H9 (cell line): Measurements from ENCODE around the gene FAT4. TPM values are rescaled to one million over a fixed set of nuclear protein-coding genes. Genes with fewer than 3 reads are reported as not detected.

Source experiments
- DNase-seq: peaks from one replicate; pipeline ENCODE4 v3.0.0-alpha.2; 2017
- H2AFZ ChIP-seq: one replicate; pipeline ENCODE4 v1.6.1; 2013; ENCODE audit warnings: mild to moderate bottlenecking, low read length, control low read depth, moderate library complexity
- H2AK5ac ChIP-seq: 2 replicates; pipeline ENCODE4 v1.6.1; 2013; ENCODE audit warnings: low read length, control low read depth, mixed read lengths; ENCODE audit not compliant: insufficient read length
- H2BK120ac ChIP-seq: one replicate; pipeline ENCODE4 v1.6.1; 2013; ENCODE audit warnings: low read depth, mild to moderate bottlenecking, low read length, control low read depth, inconsistent platforms; ENCODE audit not compliant: poor library complexity, severe bottlenecking
- H2BK12ac ChIP-seq: 2 replicates; pipeline ENCODE4 v1.6.1; 2013; ENCODE audit warnings: low read length, control low read depth, mixed read lengths, low read depth; ENCODE audit not compliant: insufficient read length
- H2BK15ac ChIP-seq: 2 replicates; pipeline ENCODE4 v1.6.1; 2013; ENCODE audit warnings: low read depth, low read length, control low read depth
- H2BK20ac ChIP-seq: one replicate; pipeline ENCODE4 v1.6.1; 2013; ENCODE audit warnings: low read depth, mild to moderate bottlenecking, low read length, control low read depth, inconsistent platforms; ENCODE audit not compliant: poor library complexity, severe bottlenecking
- H2BK5ac ChIP-seq: 2 replicates; pipeline ENCODE4 v1.6.1; 2013; ENCODE audit warnings: low read length, control low read depth, mixed read lengths; ENCODE audit not compliant: insufficient read length
- H3K14ac ChIP-seq: 2 replicates; pipeline ENCODE4 v1.6.1; 2013; ENCODE audit warnings: low read length, control low read depth; ENCODE audit not compliant: insufficient read depth
- H3K18ac ChIP-seq: 2 replicates; pipeline ENCODE4 v1.6.1; 2013; ENCODE audit warnings: low read depth, mild to moderate bottlenecking, mixed read lengths, low read length, control low read depth; ENCODE audit not compliant: insufficient read length
- H3K23ac ChIP-seq: 2 replicates; pipeline ENCODE4 v1.6.1; 2013; ENCODE audit warnings: low read length, control low read depth, mixed read lengths, low read depth; ENCODE audit not compliant: insufficient read length
- H3K23me2 ChIP-seq: 2 replicates; pipeline ENCODE4 v1.6.1; 2013; ENCODE audit warnings: low read depth, mild to moderate bottlenecking, mixed read lengths, low read length, control low read depth; ENCODE audit not compliant: insufficient read length, poor library complexity, severe bottlenecking
- H3K27ac ChIP-seq: 2 replicates; pipeline ENCODE4 v1.5.1; 2013; ENCODE audit warnings: low read length, control low read depth, mixed read lengths, low read depth; ENCODE audit not compliant: insufficient read length
- H3K27me3 ChIP-seq: 2 replicates; pipeline ENCODE4 v1.6.1; 2013; ENCODE audit warnings: low read length, control low read depth, inconsistent platforms; ENCODE audit not compliant: insufficient read depth
- H3K4ac ChIP-seq: 2 replicates; pipeline ENCODE4 v1.6.1; 2013; ENCODE audit warnings: low read depth, mild to moderate bottlenecking, control low read depth, inconsistent platforms, low read length, moderate library complexity
- H3K4me1 ChIP-seq: 2 replicates; pipeline ENCODE4 v1.6.1; 2013; ENCODE audit warnings: low read length, control low read depth, inconsistent platforms; ENCODE audit not compliant: insufficient read depth
- H3K4me2 ChIP-seq: 2 replicates; pipeline ENCODE4 v1.6.1; 2013; ENCODE audit warnings: low read length, control low read depth, mixed read lengths; ENCODE audit not compliant: insufficient read length, insufficient read depth
- H3K56ac ChIP-seq: 2 replicates; pipeline ENCODE4 v1.6.1; 2013; ENCODE audit warnings: low read depth, mild to moderate bottlenecking, mixed read lengths, low read length, control low read depth; ENCODE audit not compliant: insufficient read length
- H3K79me1 ChIP-seq: 2 replicates; pipeline ENCODE4 v1.6.1; 2013; ENCODE audit warnings: low read depth, mild to moderate bottlenecking, moderate library complexity, low read length, control low read depth, inconsistent platforms; ENCODE audit not compliant: insufficient read depth, poor library complexity, severe bottlenecking
- H3K79me2 ChIP-seq: 2 replicates; pipeline ENCODE4 v1.6.1; 2013; ENCODE audit warnings: low read length, control low read depth, inconsistent platforms; ENCODE audit not compliant: insufficient read depth
- H3K9ac ChIP-seq: 2 replicates; pipeline ENCODE4 v1.6.1; 2013; ENCODE audit warnings: low read length, control low read depth, mixed read lengths; ENCODE audit not compliant: insufficient read length; ENCODE audit errors: extremely low read depth
- H3K9me3 ChIP-seq: one replicate; pipeline ENCODE4 v1.6.1; 2013; ENCODE audit warnings: low read depth, low read length, inconsistent platforms; ENCODE audit not compliant: control insufficient read depth
- H3T11ph ChIP-seq: one replicate; pipeline ENCODE4 v1.6.1; 2013; ENCODE audit warnings: mild to moderate bottlenecking, low read length, control low read depth, inconsistent platforms
- H4K20me1 ChIP-seq: one replicate; pipeline ENCODE4 v1.6.1; 2013; ENCODE audit not compliant: control insufficient read depth, insufficient read length, insufficient read depth
- H4K5ac ChIP-seq: 2 replicates; pipeline ENCODE4 v1.6.1; 2013; ENCODE audit warnings: low read depth, mild to moderate bottlenecking, mixed read lengths, low read length, control low read depth; ENCODE audit not compliant: insufficient read length
- H4K8ac ChIP-seq: replicated peaks from 2 replicates; pipeline ENCODE4 v1.6.1; 2013; ENCODE audit warnings: low read length, control low read depth, mixed read lengths, low read depth; ENCODE audit not compliant: insufficient read length
- H4K91ac ChIP-seq: 2 replicates; pipeline ENCODE4 v1.6.1; 2013; ENCODE audit warnings: low read depth, mild to moderate bottlenecking, moderate library complexity, mixed read lengths, low read length, control low read depth; ENCODE audit not compliant: insufficient read length
- H3K27ac Mint-ChIP-seq, 3 experiments: 2 replicates in 2 of 3; 3 replicates in 1 of 3; pipeline ENCODE4 v1.8.0; 2020 to 2021; ENCODE audit warnings: mixed read lengths in 3 of 3, mild to moderate bottlenecking in 1 of 3, moderate library complexity in 1 of 3
- H3K27me3 Mint-ChIP-seq: 2 replicates; pipeline ENCODE4 v1.8.0; 2021; ENCODE audit warnings: low read depth, mild to moderate bottlenecking, moderate library complexity, mixed read lengths
- H3K36me3 Mint-ChIP-seq, 3 experiments: 2 replicates in 2 of 3; 3 replicates in 1 of 3; pipeline ENCODE4 v1.8.0; 2020 to 2021; ENCODE audit warnings: low read depth in 3 of 3, mixed read lengths in 3 of 3; ENCODE audit not compliant: insufficient read depth in 1 of 3
- H3K4me1 Mint-ChIP-seq, 2 experiments: 2 replicates each; pipeline ENCODE4 v1.8.0; 2020; ENCODE audit warnings: mixed read lengths in 2 of 2
- H3K4me3 Mint-ChIP-seq, 2 experiments: 2 replicates in 1 of 2; 3 replicates in 1 of 2; pipeline ENCODE4 v1.8.0; 2020 to 2021; ENCODE audit warnings: mild to moderate bottlenecking in 2 of 2, mixed read lengths in 2 of 2, moderate library complexity in 1 of 2
- H3K9me3 Mint-ChIP-seq, 2 experiments: 2 replicates in 1 of 2; 3 replicates in 1 of 2; pipeline ENCODE4 v1.8.0; 2020; ENCODE audit warnings: mild to moderate bottlenecking in 2 of 2, mixed read lengths in 2 of 2, moderate library complexity in 1 of 2
- CTCF ChIP-seq: fragments of 200-600 bp; sonication (generic); conservative IDR thresholded peaks from 3 replicates; pipeline ENCODE4 v1.8.0; 2021; ENCODE audit warnings: antibody characterized with exemption, mild to moderate bottlenecking
- WGBS: extraction: QIAGEN DNeasy Blood & Tissue Kit; methylation state at CpG from one replicate; pipeline ENCODE4 v1.1.7; 2013; ENCODE audit warnings: missing lambda C conversion rate, low lambda C conversion rate, mixed read lengths; ENCODE audit not compliant: insufficient read length; ENCODE audit errors: extremely low coverage; 5-methylcytosine and 5-hydroxymethylcytosine counted together
- total RNA-seq: library from RNA; stranded (reverse); gene quantifications from 2 replicates; pipeline ENCODE4 v1.2.1, GENCODE V29; 2021

FAT4 gene
- total RNA-seq, 1 experiment from 2014 or later = 6.9 TPM

- H3K27ac ChIP-seq = no peak overlapping the region
- H2AK5ac ChIP-seq = no peak overlapping the region
- TF ChIP-seq CTCF = no peak
- no peak overlapping the region for H3K9ac ChIP-seq
- no peak overlapping the region for H3T11ph ChIP-seq
- H3K79me2 ChIP-seq = no peaks in the 10 kb centered on the region
- H3K27me3 Mint-ChIP-seq = no peaks in the 10 kb centered on the region
- no peak overlapping the region for H2AFZ ChIP-seq
- no peaks in the 10 kb centered on the region for H3K9me3 ChIP-seq
- H3K4me1 ChIP-seq = peaks cover 7% of the 10 kb centered on the region; the same call in 1 of the 2 replicates
- H4K20me1 ChIP-seq = no peaks in the 10 kb centered on the region
- H4K8ac ChIP-seq = no peak overlapping the region
- no peak overlapping the region for H2BK12ac ChIP-seq
- H3K4me3 Mint-ChIP-seq = peak overlapping the region; percentile 11 to 34; a peak in 3 of 5 replicates
- H3K27me3 ChIP-seq = no peaks in the 10 kb centered on the region
- H3K79me1 ChIP-seq = no peaks in the 10 kb centered on the region
- no peak overlapping the region for H2BK5ac ChIP-seq
- WGBS = no CpG with 5 or more reads among the region's 6 CpGs
- H3K23me2 ChIP-seq = no peaks in the 10 kb centered on the region
- no peak overlapping the region for H4K91ac ChIP-seq
- H3K23ac ChIP-seq = no peak overlapping the region
- H2BK20ac ChIP-seq = no peak overlapping the region
- H3K36me3 Mint-ChIP-seq = no peaks in the 10 kb centered on the region
- no peak overlapping the region for H2BK120ac ChIP-seq
- no peak overlapping the region for H3K14ac ChIP-seq
- no peak overlapping the region for H3K18ac ChIP-seq
- no peaks in the 10 kb centered on the region; a peak in 1 of 5 replicates for H3K9me3 Mint-ChIP-seq
- peaks cover 39 to 50% of the 10 kb centered on the region in 2 experiments for H3K4me1 Mint-ChIP-seq
- H2BK15ac ChIP-seq = no peak overlapping the region
- H3K4me2 ChIP-seq = peak overlapping the region; percentile 17
- H4K5ac ChIP-seq = no peak overlapping the region
- no peak overlapping the region for H3K4ac ChIP-seq
- no peak overlapping the region for H3K56ac ChIP-seq
- DNase-seq = peak; percentile 50
- peak overlapping the region in 1 of 3 experiments; percentile 33; a peak in 1 of 7 replicates for H3K27ac Mint-ChIP-seq
These were observed 43.7 kb downstream of the FAT4 start for GRCh38 chr4:125358453-125358852.
